ENCODE measurements around the gene KRT17.
"Not testable (repeated sequence)": the region's sequence is repeated elsewhere in the genome, so short reads cannot be mapped to it uniquely, and the experiment has no call there.

Gene KRT17

DNA sequence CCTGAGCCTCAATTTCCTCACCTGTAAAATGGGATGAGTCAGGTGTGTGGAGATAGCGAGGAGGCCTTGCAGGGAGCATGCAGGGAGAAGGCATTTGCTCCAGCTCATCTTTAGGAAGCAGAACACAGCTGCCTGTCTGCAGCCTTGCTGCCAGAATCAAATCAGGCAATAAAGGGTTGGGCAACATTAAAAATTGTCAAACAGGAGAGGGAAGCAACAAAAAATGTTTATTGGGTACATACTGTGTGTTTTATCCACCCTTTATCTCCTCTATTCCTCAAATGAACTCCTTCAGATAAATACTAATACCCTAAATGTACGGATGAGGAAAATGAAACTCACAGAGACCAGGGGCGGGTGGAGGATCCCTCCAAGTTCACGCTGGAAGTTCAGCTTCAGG lies 24.1 kb downstream of the KRT17 start:
- DNase-seq (ENCODE audit: low spot score) = no peak
- FAIRE-seq = no peak

DNA sequence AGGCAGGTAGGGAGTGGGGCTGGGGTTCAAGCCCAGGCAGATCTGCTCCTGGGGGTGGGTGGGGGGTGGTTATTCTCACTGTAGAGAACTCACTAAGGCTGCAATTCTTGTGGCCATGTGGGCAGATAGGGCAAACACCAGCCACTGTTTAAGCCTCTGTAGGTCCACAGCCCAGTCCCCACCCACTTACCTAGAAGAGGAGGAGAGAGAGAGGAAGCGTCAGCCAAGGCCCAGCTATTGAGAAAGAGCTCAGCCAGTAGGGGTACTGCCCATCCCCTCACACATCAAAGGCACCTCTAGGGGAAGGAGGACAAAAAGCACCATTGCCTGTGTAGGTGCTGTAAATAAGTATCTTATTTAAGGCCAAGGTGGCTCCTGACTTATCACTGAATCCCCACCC lies 24.7 kb downstream of the KRT17 start:
- FAIRE-seq (peak; percentile 30), DNase-seq (ENCODE audit: low spot score) (no peak)

DNA sequence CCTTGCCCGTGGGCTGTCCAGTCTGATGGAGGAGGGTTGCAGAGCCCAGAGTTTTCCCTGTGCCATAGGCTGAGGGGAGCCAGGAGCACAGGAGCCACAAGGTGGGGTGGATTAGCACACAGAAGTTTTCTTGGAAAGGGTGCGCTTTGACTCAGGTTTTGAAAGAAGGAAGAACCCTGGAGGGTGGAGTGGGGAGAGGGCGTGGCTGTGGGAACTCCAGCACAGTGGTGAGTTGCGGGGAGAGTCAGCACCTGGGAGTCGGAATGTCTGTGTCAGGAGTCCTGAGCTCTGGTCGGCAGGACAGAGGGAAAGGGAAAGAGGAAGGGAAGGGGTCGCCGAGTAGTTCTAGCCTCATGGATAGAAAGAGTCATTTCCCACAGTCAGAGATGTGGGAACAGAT lies 28.8 kb downstream of the KRT17 start:
- FAIRE-seq (no peak), DNase-seq (ENCODE audit: low spot score) (no peak)

DNA sequence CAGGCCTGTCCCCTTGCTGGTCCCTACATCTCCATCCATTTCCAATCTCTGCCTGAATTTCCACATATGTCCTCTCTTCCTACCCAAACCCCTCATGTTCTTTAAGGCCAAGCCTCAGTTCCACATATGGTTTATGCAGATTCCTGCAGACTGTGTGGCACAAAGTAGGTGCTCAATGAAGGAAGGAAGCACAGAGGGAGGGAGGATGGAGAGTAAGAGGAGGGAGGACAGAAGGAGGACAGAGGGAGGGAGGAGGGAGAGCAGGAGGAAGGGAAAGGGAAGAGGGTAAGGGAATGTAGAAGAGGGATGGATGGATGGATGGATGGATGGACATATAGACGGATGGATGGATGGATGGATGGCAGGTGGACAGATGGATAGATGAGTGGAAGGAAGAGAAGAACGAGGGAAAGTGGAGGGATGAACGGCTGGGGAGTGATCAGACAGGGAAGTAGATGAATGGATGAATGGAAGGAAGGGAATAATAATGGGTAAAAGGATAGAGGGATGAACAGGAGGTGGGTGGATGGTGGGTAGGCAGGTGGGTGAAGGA lies 29.9 kb downstream of the KRT17 start:
- no peak for FAIRE-seq
- DNase-seq (ENCODE audit: low spot score) = no peak

DNA sequence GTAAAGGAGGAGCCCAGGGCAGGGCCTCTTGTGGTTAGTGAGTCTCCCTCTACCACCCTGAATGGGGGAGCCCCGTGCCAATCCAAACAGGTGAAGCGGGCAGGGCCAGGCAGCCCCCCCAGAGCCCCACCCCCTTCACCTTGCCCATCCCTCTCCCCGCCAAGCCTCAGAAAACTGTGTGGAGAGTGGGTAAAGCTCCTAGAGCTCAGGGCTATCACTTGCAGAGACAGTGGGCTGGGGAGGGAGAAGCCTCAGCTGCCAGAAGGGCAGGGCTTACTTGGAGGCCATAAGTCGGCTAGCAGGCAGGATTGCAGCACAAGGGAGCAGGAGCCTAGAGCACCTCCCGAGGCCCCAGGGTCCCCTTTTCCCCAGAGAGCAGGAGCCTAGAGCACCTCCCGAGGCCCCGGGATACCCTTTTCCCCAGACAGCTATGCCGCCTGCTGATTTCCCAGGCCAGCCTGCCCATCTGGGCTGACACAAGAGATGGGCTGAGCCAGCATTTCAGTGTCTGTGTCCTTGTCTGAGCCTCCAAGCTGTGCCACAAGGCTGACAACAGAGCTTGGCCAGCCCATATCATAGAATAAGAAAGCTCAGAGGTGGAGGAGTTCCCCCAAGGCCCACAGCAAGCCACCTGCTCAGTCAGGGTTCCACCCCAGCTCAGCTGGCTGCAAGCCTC lies 30.9 kb downstream of the KRT17 start:
- no peak for DNase-seq (ENCODE audit: low spot score)
- FAIRE-seq = no peak

DNA sequence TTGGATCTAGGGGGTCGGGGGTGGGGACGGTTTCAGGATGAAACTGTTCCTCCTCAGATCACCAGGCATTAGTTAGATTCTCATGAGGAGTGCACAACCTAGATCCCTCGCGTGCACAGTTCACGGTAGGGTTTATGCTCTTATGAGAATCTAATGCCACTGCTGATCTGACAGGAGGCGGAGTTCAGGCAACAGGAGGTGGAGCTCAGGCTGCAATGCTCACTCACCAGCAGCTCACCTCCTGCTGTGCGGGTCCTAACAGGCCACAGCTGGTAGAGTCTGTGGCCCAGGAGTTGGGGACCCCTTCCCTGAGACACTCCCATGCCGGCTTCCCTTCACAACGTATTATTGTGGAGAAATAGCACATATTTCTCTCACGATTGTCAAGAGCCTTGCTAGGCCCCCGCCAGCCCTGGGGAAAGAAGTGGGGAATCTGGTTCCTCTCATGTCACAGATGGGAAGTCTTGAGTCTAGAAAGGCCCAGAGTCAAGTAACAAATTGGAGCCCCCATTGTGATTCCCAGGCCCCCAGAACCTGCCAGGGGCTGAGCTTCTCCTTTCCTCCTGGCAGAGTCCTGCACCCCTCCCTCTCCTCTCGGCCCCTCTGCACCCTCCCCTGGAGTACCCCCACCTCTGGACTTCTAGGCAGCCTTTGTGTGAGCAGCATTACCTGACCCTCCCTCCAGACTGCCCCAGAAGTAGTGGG lies 31.6 kb downstream of the KRT17 start:
- no peak for DNase-seq (ENCODE audit: low spot score)

DNA sequence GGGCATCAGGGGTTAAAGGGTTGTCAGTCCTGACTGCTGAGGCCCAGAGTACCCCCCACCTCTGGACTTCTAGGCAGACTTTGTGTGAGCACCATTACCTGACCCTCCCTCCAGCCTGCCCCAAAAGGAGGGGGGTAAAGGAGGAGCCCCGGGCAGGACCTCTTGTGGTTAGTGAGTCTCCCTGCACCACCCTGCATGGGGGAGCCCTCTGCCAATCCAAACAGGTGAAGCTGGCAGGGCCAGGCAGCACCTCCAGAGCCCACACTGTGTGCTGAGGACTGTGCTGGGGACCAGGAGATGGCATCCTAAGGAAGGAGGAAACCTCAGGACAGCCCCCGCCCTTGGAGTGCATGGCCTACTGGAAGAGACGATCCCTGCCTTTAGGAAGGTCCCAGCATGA lies 35.1 kb downstream of the KRT17 start:
- no peak for FAIRE-seq

More for the DNA sequence above, 31.6 kb downstream of the KRT17 start:
- no peak for FAIRE-seq

DNA sequence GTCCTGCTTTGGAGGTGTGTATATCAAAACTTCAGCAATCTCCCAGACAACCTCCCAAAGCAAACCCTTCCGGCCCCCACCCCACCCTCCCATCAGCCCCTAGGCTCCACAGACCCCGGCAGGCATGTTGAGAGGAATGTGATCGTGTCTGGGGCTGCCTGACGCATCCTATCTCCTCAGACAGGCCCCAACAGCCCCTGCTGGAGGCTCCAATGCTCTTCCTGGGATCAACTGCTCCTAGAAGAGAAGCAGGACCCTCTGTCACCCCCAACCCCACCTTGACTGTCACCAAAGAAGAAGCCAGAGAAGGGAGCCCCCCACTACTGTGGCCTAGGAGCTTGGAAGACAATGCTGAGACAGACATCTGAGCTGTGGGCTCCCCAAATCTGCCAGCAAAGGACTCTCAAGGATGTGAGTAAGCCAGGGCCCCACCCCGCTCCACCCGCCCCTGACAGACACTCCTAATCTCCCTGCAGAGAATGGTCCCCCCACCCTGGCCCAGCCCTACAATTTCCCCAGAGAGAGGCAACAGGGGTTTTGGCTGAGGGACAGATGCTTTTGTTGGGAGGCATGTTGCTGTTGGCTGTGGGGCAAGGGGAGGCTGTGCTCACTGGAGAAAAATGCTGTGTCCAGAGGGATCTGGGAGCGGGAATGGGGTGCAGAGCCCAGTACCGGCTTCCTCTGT lies 36.1 kb downstream of the KRT17 start:
- FAIRE-seq (no peak), DNase-seq (ENCODE audit: low spot score) (no peak)

More for the DNA sequence above, 35.1 kb downstream of the KRT17 start:
- no peak for DNase-seq (ENCODE audit: low spot score)

DNA sequence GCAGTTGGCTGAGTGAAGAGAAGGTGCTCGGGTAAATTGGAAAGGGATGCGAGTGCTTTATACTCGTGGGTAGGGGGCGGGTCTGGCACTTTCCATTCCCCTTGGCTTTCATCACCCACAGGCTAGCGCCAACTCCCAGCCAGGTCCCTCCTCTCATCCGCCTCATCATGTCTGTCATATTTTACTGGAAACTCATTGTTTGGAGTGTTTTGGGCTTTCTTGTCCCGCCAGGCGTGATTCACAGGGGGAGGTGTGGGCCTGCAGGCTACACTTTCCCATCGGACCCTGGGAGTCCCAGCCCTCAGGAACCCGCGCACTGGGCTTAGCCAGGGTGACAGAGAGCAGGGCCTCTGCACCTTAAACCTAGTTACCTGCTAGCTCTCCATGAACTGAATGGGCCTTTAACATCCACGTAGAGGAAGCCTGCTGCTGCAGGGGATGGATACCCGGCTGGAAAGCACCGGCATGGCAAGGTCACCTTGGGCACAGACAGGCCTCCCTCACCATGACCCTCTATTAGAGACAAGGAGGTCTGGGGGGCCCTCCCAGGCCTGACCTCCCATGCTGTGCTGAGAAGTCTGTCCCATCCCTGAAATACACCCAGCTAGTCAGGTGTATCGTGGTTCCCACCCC lies 37.4 kb downstream of the KRT17 start, which contains the start of gene KRT14:
Gene KRT14, minus strand, starts transcription at position 33 of the 633 bp plus-strand sequence. CDS start 61 bp downstream, outside the sequence.
- DNase-seq (ENCODE audit: low spot score) = no peak
- no peak for FAIRE-seq

DNA sequence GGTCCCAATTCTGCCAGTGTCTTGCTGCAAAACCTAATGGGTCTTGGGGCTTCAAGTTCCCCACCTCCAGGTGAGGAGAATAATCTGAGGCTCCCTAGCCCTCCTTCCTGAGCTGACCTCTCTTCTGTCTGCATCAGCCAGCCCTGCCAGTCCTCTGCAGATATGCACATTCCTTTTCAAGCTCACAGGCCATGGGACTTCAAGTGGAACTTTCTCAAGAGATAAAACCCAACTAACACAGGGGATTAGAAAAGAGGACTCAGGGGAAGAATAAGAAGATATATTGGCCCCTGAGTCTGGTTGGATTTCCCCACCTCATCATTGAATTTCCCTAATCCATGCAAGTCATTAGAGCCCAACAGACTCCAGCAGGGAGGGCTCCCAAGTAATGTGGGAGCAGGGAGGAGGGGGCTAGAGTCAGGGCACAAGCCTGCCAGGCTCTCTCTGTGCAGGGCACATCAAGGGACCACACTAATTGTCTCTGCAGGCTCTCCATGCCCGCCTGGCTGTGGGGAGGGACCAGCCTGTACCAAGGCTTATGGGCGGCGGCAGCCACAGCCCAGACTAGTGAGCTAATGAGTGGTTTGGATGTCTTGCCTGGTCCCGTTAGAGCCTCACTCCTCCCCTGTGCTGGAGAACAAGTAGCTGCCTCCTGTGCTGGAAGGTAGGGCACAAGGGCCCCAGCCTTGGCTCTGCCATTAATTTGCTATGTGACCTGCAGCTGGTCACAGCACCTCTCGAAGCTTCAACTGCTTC lies 38.9 kb downstream of the KRT17 start:
- DNase-seq (ENCODE audit: low spot score) (no peak), FAIRE-seq (peak; percentile 71)

DNA sequence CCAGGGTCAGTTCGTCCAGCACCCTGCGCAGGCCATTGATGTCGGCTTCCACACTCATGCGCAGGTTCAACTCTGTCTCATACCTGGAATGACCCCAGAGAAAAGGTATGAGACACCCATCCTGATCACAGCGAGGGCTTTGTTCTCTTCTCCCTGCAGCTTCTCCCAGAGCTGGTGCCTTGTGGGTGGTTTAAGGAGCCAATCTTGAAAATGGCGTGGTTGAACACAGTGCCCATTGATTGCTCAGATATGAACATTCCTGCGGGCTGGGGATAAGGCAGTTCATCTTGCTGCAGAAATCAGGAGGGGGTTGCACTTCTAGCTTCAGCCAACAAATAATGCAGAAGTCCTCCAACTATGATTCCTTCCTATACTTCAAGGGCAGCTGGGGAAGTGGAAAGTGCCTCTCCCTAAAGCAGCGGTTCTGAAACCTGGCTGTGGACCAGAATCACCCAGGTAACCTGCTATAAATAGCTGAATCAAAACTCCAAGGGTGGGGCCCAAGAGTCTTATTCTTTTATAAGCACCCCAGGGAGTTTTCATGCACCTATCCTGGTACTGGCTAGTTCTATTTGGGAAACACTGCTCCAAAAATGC lies 39.9 kb downstream of the KRT17 start:
- FAIRE-seq (peak; percentile 89), DNase-seq (ENCODE audit: low spot score) (peak; percentile 31)

DNA sequence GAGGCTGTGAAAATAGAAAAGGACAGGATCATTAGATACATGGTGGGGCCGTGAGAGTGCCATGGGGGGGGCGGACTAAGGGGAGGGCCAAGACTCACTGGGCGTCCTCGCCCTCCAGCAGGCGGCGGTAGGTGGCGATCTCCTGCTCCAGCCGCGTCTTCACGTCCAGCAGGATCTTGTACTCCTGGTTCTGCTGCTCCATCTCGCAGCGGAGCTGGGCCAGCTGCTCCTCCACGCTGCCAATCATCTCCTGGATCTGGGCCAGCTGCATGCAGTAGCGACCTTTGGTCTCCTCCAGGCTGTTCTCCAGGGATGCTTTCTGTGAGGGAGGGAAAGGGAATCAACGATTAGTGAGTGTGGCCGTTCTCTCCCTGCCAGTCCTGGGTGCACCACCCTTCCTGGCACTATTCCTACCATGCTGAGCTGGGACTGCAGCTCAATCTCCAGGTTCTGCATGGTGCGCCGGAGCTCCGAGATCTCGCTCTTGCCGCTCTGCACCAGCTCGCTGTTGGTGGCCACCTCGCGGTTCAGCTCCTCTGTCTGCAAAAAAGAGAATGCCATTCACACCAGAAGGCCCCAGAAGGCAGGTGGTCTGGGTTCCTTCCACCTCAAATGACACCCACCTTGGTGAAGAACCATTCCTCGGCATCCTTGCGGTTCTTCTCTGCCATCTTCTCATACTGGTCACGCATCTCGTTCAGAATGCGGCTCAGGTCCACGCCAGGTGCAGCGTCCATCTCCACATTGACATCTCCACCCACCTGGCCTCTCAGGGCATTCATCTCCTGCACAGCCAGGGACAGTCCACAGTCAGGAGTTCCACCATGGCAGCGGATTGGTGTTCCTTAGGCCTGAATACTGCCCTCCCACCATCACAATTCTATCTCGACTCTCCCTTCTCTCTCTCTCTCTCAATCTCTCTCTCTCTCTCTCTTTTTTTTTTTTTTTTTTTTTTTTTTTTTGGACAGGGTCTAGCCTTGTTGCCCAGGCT lies 40.9 kb downstream of the KRT17 start:
- peak; percentile 81 for FAIRE-seq
- DNase-seq (ENCODE audit: low spot score) = no peak

DNA sequence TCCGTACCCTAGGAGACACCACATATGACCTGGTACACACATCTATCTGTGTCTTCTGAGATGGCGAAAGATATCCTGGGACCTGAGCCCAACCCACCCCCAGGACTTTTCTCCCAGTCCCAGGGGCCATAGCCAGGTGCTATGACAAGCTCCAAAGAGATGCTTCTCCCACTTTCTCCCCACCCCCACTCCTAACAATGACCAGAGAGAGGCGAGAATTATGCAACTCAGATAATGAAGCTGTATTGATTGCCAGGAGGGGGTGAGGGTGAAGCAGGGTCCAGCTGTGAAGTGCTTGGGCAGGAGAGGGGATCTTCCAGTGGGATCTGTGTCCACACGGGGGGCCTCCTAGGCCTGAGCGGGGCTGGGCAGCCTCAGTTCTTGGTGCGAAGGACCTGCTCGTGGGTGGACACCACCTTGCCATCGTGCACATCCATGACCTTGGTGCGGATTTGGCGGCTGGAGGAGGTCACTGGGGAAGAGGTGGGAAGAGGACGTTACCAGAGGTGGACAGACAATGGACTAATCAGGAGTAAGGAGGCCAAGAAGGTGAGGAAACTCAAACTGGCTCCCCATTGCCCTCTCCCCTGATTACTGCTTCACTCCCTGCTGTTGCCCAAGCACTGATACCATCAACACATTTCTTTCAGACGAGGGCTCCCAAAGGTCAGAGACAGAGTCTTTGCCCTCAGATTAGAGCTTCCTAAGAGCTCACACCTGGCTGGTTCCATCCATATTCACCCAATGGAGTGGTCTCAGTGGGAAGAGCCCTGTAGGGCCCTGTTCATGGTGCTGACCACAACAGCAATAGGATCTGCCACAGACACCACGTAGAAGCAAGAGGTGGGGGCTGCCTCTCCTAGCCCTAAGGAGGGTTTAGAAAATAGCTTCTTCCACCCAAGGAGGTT lies 42.1 kb downstream of the KRT17 start:
- not testable (repeated sequence) for DNase-seq (ENCODE audit: low spot score); FAIRE-seq

DNA sequence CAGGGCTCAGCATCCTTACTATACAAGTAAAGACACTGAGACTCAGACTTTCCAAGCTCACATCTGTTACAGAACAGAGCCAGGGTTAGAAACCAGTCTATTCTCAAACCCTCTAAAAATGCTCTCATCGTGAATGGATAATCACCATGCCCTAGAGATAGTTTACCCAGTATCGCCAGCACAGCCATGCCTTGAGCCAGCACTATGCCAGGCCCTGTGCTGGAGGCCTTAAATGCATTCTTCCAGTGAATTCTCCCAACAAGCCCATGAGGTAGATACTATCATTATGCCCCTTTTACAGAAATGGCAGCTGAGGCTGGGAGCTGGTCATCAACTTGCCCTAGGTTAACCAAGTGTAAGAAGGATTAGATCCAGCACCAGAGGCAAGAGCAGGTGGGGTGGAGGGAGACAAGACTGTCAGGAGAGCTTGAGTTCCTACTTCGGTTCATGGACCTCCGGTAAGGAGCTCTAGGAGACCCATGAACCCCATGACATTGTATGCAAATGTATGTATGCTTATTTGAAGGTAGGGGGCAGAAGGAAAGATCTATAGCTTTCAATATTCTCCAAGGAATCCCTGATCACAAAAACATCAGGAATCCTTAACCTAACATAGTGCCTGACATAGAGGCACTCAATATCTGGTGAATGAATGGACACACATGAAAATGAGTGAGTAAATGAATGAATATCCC lies 42.9 kb downstream of the KRT17 start:
- no peak for DNase-seq (ENCODE audit: low spot score)
- no peak for FAIRE-seq

DNA sequence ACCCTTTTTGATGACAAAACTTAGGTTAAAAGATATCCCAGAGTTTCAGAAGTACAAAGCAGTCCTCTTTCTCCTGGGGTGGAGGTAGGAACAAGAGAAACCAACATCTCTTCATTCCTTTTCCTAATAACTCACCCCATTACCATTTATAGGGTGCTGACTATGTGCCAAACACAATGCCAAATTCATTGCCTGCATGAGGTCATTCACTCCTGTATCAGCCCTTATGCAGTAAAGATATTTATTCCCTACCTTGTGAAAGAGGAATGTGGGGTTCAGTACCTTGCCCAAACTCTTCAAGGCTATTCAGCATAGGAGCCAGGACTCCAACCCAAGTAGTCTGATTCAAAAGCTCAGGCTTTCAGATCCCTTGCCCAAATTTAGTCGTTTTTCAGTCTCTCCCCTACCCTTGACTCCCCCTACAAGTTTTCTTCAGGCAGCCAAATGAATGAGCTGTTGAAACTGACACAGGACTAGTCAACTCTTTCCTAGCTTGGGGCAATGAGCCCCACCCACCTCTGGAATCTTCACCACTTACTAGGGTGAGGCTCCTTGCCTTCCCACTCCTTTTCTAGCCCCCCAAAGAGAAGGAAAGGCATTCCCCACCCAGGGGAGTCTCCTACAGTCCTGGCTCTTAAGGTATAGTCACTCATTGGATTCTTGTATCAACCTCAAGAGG lies 43.5 kb downstream of the KRT17 start:
- DNase-seq (ENCODE audit: low spot score) = no peak

DNA sequence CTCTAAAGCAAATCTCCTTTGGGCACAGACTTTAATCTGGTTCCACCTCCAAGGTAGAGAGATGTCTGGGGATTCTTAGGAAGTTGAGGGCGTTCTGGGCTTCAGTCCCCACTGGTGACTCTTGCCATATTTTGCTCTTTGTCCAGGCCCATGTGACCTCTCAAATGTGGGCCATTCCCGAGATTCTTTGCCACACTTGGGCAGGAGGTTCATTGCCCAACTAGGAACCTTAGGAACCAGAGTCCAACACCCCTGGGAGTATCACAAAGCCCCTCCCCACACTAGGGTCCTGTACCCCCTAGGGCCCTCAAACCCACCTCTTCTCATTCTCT lies 44.2 kb downstream of the KRT17 start:
- DNase-seq (ENCODE audit: low spot score) (no peak), FAIRE-seq (no peak)

More for the DNA sequence above, 43.5 kb downstream of the KRT17 start:
- no peak for FAIRE-seq

Data from urothelium cell line (cell line).